ENCODE data around the gene GRID2IP.
A peak's percentile ranks its signal among the peaks of the same experiment; 100 is the strongest.
"Not testable (repeated sequence)": the region's sequence is repeated elsewhere in the genome, so short reads cannot be mapped to it uniquely, and the experiment has no call there.

Gene GRID2IP

DNA sequence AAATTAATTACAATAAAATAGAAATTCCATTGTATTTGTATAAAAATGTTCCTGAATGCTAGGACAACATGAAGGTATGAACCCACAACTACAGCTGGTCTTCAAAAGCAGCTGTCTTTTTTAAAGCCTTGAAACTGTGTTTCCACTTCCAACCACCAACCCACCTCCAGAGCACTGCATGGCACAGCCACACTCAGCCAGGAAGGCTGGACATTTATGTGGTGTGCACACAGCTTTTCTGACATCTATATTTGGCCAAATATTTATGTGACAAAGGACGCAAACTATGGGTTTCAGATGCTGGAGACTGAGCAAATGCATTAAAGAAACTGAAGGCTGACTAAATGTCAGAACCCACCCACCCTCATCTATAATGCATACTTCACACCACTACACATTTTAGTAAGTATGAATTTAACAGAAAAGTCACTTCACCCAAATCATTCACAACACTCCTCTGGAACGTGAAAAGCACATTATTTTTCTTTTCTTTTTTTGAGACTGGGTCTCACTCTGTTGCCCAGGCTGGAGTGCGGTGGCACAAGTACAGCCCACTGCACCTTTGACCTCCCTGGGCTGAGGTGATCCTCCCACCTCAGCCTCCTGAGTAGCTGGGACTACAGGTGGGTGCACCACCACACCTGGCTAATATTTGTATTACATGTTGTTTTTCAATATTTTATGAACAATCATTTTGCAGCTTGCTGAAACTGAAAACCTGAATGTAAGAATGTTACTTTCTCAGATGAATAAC is 75.7 kb downstream of the GRID2IP start:
- H3K27me3 ChIP-seq (ENCODE audit: control insufficient read depth, insufficient read depth, low read length), result no peaks in the 10 kb centered on the region
- no peak overlapping the region for H3K4me3 ChIP-seq (ENCODE audit: low read length)
- H3K9me3 ChIP-seq (ENCODE audit: control insufficient read depth, low read length), result no peaks in the 10 kb centered on the region
- peaks cover 38% of the 10 kb centered on the region for H3K4me1 ChIP-seq (ENCODE audit: control insufficient read depth, insufficient read depth, low read length)
- peaks cover 15% of the 10 kb centered on the region for H3K36me3 ChIP-seq (ENCODE audit: control insufficient read depth, insufficient read depth, low read length)
- H3K9ac ChIP-seq (ENCODE audit: low read length), result no peak overlapping the region

DNA sequence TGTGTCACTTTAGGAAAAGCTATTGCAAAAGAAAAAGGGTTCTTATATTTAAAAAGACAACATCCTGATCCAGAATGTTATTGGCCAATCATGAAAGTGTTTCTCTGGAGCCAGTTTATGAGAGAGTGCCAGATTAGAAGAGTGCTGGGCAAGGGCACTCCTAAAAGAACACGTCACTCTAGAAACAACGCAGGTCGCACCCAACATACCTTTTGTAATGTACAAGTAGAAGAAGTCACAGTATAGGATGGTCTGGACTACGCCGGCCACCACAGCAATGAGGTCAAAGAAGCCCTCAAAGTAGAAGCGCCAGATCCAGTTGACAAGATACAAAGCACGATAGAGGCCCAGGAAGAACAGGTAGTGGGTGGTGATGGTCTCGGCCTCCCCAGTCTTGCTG is 85.4 kb downstream of the GRID2IP start:
- no peaks in the 10 kb centered on the region for H3K27me3 ChIP-seq (ENCODE audit: control insufficient read depth, insufficient read depth, low read length)
- no peaks in the 10 kb centered on the region for H3K9me3 ChIP-seq (ENCODE audit: control insufficient read depth, low read length)
- H3K9ac ChIP-seq (ENCODE audit: low read length), result no peak overlapping the region
- H3K36me3 ChIP-seq (ENCODE audit: control insufficient read depth, insufficient read depth, low read length), result peaks cover 7% of the 10 kb centered on the region
- no peak overlapping the region for H3K4me3 ChIP-seq (ENCODE audit: low read length)
- H3K4me1 ChIP-seq (ENCODE audit: control insufficient read depth, insufficient read depth, low read length), result peaks cover 5% of the 10 kb centered on the region

DNA sequence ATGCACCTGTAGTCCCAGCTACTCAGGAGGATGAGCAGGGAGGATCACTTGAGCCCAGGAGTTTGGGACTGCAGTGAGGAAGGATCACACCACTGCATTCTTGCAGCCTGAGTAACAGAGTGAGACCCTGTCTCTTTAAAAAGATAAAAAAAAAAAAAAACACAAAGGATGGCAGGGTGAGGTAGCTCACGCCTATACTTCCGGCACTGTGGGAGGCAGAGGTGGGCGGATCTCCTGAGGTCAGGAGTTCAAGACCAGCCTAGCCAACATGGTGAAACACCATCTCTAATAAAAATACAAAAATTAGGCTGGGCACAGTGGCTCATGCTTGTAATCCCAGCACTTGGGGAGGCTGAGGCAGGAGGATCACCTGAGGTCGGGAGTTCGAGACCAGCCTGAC is 87.7 kb downstream of the GRID2IP start:
- peaks cover 15% of the 10 kb centered on the region for H3K4me1 ChIP-seq (ENCODE audit: control insufficient read depth, insufficient read depth, low read length)
- H3K9me3 ChIP-seq (ENCODE audit: control insufficient read depth, low read length); H3K27me3 ChIP-seq (ENCODE audit: control insufficient read depth, insufficient read depth, low read length); H3K36me3 ChIP-seq (ENCODE audit: control insufficient read depth, insufficient read depth, low read length); H3K4me3 ChIP-seq (ENCODE audit: low read length); H3K9ac ChIP-seq (ENCODE audit: low read length): not testable (repeated sequence)

- no peaks in the 10 kb centered on the region for H3K27me3 ChIP-seq (ENCODE audit: control insufficient read depth, insufficient read depth, low read length)
- H3K9me3 ChIP-seq (ENCODE audit: control insufficient read depth, low read length), result no peaks in the 10 kb centered on the region
- H3K9ac ChIP-seq (ENCODE audit: low read length), result no peak overlapping the region
- peaks cover 7% of the 10 kb centered on the region for H3K36me3 ChIP-seq (ENCODE audit: control insufficient read depth, insufficient read depth, low read length)
- H3K4me1 ChIP-seq (ENCODE audit: control insufficient read depth, insufficient read depth, low read length), result peaks cover 15% of the 10 kb centered on the region
- H3K4me3 ChIP-seq (ENCODE audit: low read length), result no peak overlapping the region
Observed at GRCh38 chr7:6461946-6462550, 89.2 kb downstream of the GRID2IP start.

GRCh38 chr7:6460990-6461584 is 90.2 kb downstream of the GRID2IP start:
- peaks cover 7% of the 10 kb centered on the region for H3K36me3 ChIP-seq (ENCODE audit: control insufficient read depth, insufficient read depth, low read length)

GRCh38 chr7:6460303-6460702 is 91.0 kb downstream of the GRID2IP start:
- H3K4me1 ChIP-seq (ENCODE audit: control insufficient read depth, insufficient read depth, low read length), result peaks cover 15% of the 10 kb centered on the region
- peak overlapping the region; percentile 22 for H3K9ac ChIP-seq (ENCODE audit: low read length)
- H3K27me3 ChIP-seq (ENCODE audit: control insufficient read depth, insufficient read depth, low read length), result no peaks in the 10 kb centered on the region
- no peak overlapping the region for H3K4me3 ChIP-seq (ENCODE audit: low read length)
- no peaks in the 10 kb centered on the region for H3K9me3 ChIP-seq (ENCODE audit: control insufficient read depth, low read length)
- peaks cover 3% of the 10 kb centered on the region for H3K36me3 ChIP-seq (ENCODE audit: control insufficient read depth, insufficient read depth, low read length)

More at GRCh38 chr7:6460990-6461584, 90.2 kb downstream of the GRID2IP start:
- Histone ChIP-seq H3K4me1 (ENCODE audit: control insufficient read depth, insufficient read depth, low read length) (peaks cover 15% of the 10 kb centered on the region), H3K9me3 (ENCODE audit: control insufficient read depth, low read length) (no peaks in the 10 kb centered on the region), H3K4me3 (ENCODE audit: low read length) (no peak overlapping the region), H3K9ac (ENCODE audit: low read length) (no peak overlapping the region), H3K27me3 (ENCODE audit: control insufficient read depth, insufficient read depth, low read length) (no peaks in the 10 kb centered on the region)

DNA sequence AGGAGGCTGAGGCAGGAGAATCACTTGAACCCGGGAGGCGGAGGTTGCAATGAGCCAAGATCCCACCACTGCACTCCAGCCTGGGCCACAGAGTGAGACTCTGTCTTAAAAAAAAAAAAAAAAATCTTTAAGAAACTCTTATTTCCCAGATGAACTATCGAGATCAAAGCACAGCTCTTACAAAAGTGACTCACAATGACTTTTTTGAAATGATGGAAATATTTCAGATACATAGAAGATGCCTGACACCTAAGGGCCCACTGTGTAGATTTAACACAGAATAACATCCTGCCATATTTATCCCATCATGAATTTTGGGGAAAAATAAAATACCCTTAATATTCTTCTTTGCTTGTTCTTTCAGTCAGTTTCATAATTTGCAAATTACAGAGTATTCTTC is 92.6 kb downstream of the GRID2IP start:
- H3K27me3 ChIP-seq (ENCODE audit: control insufficient read depth, insufficient read depth, low read length); H3K9ac ChIP-seq (ENCODE audit: low read length); H3K4me3 ChIP-seq (ENCODE audit: low read length); H3K36me3 ChIP-seq (ENCODE audit: control insufficient read depth, insufficient read depth, low read length); H3K9me3 ChIP-seq (ENCODE audit: control insufficient read depth, low read length): not testable (repeated sequence)
- H3K4me1 ChIP-seq (ENCODE audit: control insufficient read depth, insufficient read depth, low read length), result peaks cover 15% of the 10 kb centered on the region

DNA sequence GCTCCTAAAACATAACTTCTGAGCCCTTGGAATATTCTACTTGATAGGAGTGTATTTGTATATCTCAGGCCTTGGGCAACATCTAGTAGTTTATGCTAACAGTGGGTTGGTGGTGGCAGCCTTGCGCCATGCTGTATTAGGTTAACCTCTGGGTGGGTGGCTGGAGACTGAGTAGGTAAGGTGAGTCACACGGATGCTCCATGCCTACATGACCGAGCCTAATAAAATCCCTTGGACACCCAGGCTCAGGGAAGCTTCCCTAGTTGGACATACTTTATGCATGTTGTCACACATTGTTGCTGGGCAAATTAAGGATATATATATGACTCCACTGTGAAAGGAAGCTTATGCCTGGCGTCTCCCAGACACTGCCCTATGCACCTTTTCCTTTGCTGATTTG is 97.5 kb downstream of the GRID2IP start:
- Histone ChIP-seq H3K27me3 (ENCODE audit: control insufficient read depth, insufficient read depth, low read length) (no peaks in the 10 kb centered on the region), H3K9ac (ENCODE audit: low read length) (no peak overlapping the region), H3K4me1 (ENCODE audit: control insufficient read depth, insufficient read depth, low read length) (peaks cover 6% of the 10 kb centered on the region), H3K36me3 (ENCODE audit: control insufficient read depth, insufficient read depth, low read length) (no peaks in the 10 kb centered on the region), H3K9me3 (ENCODE audit: control insufficient read depth, low read length) (no peaks in the 10 kb centered on the region), H3K4me3 (ENCODE audit: low read length) (no peak overlapping the region)

GRCh38 chr7:6451224-6451705 is 100.0 kb downstream of the GRID2IP start:
- H3K4me3 ChIP-seq (ENCODE audit: low read length), result no peak overlapping the region
- peaks cover 8% of the 10 kb centered on the region for H3K4me1 ChIP-seq (ENCODE audit: control insufficient read depth, insufficient read depth, low read length)
- no peaks in the 10 kb centered on the region for H3K27me3 ChIP-seq (ENCODE audit: control insufficient read depth, insufficient read depth, low read length)
- H3K36me3 ChIP-seq (ENCODE audit: control insufficient read depth, insufficient read depth, low read length), result no peaks in the 10 kb centered on the region
- no peaks in the 10 kb centered on the region for H3K9me3 ChIP-seq (ENCODE audit: control insufficient read depth, low read length)
- H3K9ac ChIP-seq (ENCODE audit: low read length), result no peak overlapping the region

DNA sequence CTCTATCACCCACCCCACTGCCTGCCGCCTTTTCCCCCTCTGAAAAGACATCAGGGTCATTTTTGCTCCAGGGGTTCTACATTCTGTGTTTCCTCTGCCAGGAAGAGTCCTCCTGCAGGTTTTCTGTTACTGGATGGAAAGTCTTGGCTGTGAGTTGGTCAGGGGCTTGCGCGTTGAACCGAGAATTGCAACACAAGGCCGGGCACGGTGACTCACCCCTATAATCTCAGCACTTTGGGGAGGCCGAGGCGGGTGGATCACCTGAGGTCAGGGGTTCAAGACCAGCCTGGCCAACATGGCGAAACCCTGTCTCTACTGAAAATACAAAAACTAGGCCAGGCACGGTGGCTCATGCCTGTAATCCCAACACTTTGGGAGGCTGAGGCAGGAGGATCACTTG is 100.7 kb downstream of the GRID2IP start:
- not testable (repeated sequence) for H3K9me3 ChIP-seq (ENCODE audit: control insufficient read depth, low read length); H3K27me3 ChIP-seq (ENCODE audit: control insufficient read depth, insufficient read depth, low read length); H3K36me3 ChIP-seq (ENCODE audit: control insufficient read depth, insufficient read depth, low read length); H3K4me3 ChIP-seq (ENCODE audit: low read length); H3K9ac ChIP-seq (ENCODE audit: low read length); H3K4me1 ChIP-seq (ENCODE audit: control insufficient read depth, insufficient read depth, low read length)

DNA sequence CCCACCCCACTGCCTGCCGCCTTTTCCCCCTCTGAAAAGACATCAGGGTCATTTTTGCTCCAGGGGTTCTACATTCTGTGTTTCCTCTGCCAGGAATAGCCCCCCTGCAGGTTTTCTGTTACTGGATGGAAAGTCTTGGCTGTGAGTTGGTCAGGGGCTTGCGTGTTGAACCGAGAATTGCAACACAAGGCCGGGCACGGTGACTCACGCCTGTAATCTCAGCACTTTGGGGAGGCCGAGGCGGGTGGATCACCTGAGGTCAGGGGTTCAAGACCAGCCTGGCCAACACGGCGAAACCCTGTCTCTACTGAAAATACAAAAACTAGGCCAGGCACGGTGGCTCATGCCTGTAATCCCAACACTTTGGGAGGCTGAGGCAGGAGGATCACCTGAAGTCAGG is 101.4 kb downstream of the GRID2IP start:
- not testable (repeated sequence) for H3K9ac ChIP-seq (ENCODE audit: low read length); H3K27me3 ChIP-seq (ENCODE audit: control insufficient read depth, insufficient read depth, low read length); H3K4me3 ChIP-seq (ENCODE audit: low read length); H3K9me3 ChIP-seq (ENCODE audit: control insufficient read depth, low read length); H3K4me1 ChIP-seq (ENCODE audit: control insufficient read depth, insufficient read depth, low read length); H3K36me3 ChIP-seq (ENCODE audit: control insufficient read depth, insufficient read depth, low read length)

DNA sequence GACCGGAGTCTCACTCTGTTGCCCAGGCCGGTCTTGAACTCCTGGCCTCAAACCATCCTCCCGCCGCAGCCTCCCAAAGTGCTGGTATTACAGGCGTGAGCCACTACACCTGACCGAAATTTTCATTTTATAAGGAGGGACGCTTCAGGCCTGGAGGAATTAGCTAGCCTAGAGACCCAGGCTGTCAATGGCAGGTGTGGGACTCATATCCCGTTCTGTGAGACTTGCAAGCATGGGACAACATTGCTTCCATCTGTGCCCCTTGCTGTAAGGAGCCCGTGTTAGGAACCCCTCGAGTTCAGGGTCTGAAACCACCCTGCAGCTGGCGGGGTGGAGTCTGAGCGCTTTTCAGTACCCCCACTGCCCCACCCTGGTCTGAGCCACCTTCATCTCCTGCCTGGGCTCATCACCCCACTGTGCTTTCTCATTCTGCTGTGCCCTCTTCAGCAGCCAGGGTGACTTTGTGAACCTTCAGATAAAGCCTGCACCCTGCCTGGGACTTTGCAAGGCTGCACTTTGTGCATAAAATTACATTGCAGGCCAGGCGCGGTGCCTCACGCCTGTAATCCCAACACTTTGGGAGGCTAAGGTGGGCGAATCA is 102.2 kb downstream of the GRID2IP start:
- Histone ChIP-seq H3K36me3 (ENCODE audit: control insufficient read depth, insufficient read depth, low read length) (no peaks in the 10 kb centered on the region), H3K9ac (ENCODE audit: low read length) (peak overlapping the region; percentile 15), H3K27me3 (ENCODE audit: control insufficient read depth, insufficient read depth, low read length) (no peaks in the 10 kb centered on the region), H3K9me3 (ENCODE audit: control insufficient read depth, low read length) (no peaks in the 10 kb centered on the region), H3K4me1 (ENCODE audit: control insufficient read depth, insufficient read depth, low read length) (peaks cover 8% of the 10 kb centered on the region), H3K4me3 (ENCODE audit: low read length) (no peak overlapping the region)
